ENCODE data around the gene HYOU1. TPM values are rescaled to one million over a fixed set of nuclear protein-coding genes. Genes with fewer than 3 reads are reported as not detected.
"Not testable (repeated sequence)": the region's sequence is repeated elsewhere in the genome, so short reads cannot be mapped to it uniquely, and the experiment has no call there.

The HYOU1 gene
- total and polyA plus RNA-seq, 2 of the 8 experiments (the other 6 are each of a cell fraction or from before 2014, with no cell fraction given): 239 to 295 TPM

DNA sequence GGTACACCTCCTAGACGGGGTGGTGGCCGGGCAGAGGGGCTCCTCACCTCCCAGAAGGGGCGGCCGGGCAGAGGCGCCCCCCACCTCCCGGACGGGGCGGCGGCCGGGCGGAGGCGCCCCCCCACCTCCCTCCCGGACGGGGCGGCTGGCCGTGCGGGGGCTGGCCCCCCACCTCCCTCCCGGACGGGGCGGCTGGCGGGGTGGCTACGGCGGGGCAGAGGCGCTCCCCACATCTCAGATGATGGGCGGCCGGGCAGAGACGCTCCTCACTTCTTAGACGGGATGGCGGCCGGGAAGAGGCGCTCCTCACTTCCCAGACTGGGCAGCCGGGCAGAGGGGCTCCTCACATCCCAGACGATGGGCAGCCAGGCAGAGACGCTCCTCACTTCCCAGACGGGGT is 2.1 kb upstream of the HYOU1 start:
- Histone ChIP-seq H3K79me1 (ENCODE audit: low read depth, low read length) (peaks cover 11% of the 10 kb centered on the region), H3K79me2 (ENCODE audit: control insufficient read depth in 1 of 2, insufficient read depth in 2 of 2, low read length in 2 of 2) (peaks cover 8 to 21% of the 10 kb centered on the region in 2 experiments; a peak in 3 of 4 replicates), H3K36me3 (ENCODE audit: control insufficient read depth in 2 of 4, insufficient read depth in 4 of 4, low read length in 3 of 4) (peaks cover 8 to 15% (median 12%) of the 10 kb centered on the region in 4 experiments)
- H3K4me1 ChIP-seq (replicated peaks in 1 of 4; ENCODE audit: control insufficient read depth in 3 of 4, insufficient read depth in 4 of 4, low read length in 3 of 4); H3K9ac ChIP-seq (replicated peaks in 1 of 4; ENCODE audit: extremely low read depth in 1 of 4, low read depth in 3 of 4, low read length in 3 of 4); H3K18ac ChIP-seq (ENCODE audit: extremely low read depth, low read length); H3K9me3 ChIP-seq (ENCODE audit: insufficient read depth in 2 of 2, low read depth in 1 of 2, low read length in 1 of 2); H3K23me2 ChIP-seq (ENCODE audit: low read depth, low read length); H4K91ac ChIP-seq (replicated peaks; ENCODE audit: insufficient read length, low read length); H3K27me3 ChIP-seq (replicated peaks in 1 of 4; ENCODE audit: control insufficient read depth in 3 of 4, extremely low read depth in 1 of 4, insufficient read depth in 3 of 4, low read length in 3 of 4); H2BK5ac ChIP-seq (ENCODE audit: low read depth, low read length); CTCF ChIA-PET (ENCODE audit: partially characterized antibody); H3K23ac ChIP-seq (ENCODE audit: insufficient read length); FAIRE-seq; H3K4ac ChIP-seq (replicated peaks; ENCODE audit: insufficient read length, low read depth, low read length); H2BK20ac ChIP-seq (ENCODE audit: low read length); H2BK12ac ChIP-seq (ENCODE audit: low read depth, low read length); H4K8ac ChIP-seq (ENCODE audit: extremely low read depth, insufficient read depth, low read length); H4K5ac ChIP-seq (ENCODE audit: insufficient read length, low read depth, low read length); H2AK5ac ChIP-seq (ENCODE audit: low read depth, low read length); H2BK120ac ChIP-seq (replicated peaks; ENCODE audit: low read depth, low read length); H3K14ac ChIP-seq (ENCODE audit: insufficient read length); DNase-seq (ENCODE audit: low read depth in 1 of 2, low spot score in 2 of 2); H3K27ac ChIP-seq (ENCODE audit: low read depth, low read length); H2AFZ ChIP-seq (ENCODE audit: low read length); H4K20me1 ChIP-seq (replicated peaks in 1 of 2; ENCODE audit: control insufficient read depth in 1 of 2, insufficient read depth in 2 of 2, low read length in 2 of 2); H2BK15ac ChIP-seq (ENCODE audit: low read length); H3K4me2 ChIP-seq (ENCODE audit: insufficient read depth in 1 of 2, low read depth in 2 of 2, low read length in 2 of 2); H3K56ac ChIP-seq (replicated peaks; ENCODE audit: insufficient read length, low read depth, low read length); H3K4me3 ChIP-seq (ENCODE audit: extremely low read depth in 1 of 4, insufficient read depth in 2 of 4, low read depth in 3 of 4, low read length in 4 of 4): not testable (repeated sequence)
- no CpG with 5 or more reads among the region's 35 CpGs for WGBS, 2 experiments (ENCODE audit: extremely low coverage in 1 of 2, insufficient coverage in 1 of 2, insufficient read length in 1 of 2, insufficient replicate concordance in 2 of 2, low coverage in 1 of 2, low lambda C conversion rate in 2 of 2, missing lambda C conversion rate in 1 of 2)
- POLR2A ChIA-PET (ENCODE audit: partially characterized antibody): interaction anchor here (1.0 to 5.1 kb wide), 4 partner anchors 30 to 43 kb away, joined by 3 to 56 read pairs (median 12); partner anchors contain the start of gene DPAGT1

Data from H1 (cell line).